Measurements from ENCODE around the gene AGXT. TPM values are rescaled to one million over a fixed set of nuclear protein-coding genes. Genes with fewer than 3 reads are reported as not detected.

The AGXT gene
- total RNA-seq, 1 donor from 2014 or later: not detected

DNA sequence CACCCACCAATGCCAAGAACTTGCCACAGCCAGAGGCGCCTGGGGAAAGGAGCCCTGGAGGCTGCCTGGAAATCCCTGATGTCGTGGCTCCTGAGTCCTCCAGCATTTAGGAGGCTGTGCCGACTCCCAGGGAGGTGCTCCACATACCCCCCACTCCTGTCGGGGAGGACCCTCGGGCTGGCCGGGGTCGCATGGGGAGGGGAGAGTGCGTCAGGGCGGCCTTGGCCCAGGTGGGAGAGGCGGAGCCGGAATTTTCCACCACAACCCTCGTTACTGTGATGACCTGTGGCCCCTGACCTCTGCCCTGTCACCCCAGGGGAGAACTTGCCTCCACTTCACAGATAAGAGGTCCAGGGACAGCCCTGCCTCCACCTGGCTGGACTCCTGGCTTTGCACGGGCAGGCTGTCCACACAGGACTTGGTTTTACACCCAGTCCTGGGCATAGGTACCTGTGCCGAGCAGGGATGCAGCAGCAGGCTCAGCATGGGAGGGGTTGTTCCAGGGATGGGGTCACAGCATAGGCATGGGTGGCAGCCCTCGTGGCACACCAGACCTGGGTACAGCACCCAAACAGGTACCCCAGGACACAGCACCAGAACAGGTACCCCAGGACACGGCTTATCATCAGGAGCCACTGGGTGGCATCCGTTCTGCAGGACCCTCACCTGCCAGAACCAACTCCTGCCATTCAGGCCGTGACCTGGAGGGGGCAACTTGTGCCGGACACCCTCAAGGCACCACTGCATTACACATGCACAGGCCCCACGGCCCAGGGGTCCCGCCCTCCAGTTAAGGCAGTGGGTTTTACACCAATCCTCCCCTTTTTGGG lies 12.3 kb upstream of the AGXT start:
- H3K27me3 ChIP-seq: no peaks in the 10 kb centered on the region
- no peaks in the 10 kb centered on the region for H3K9me3 ChIP-seq
- H3K36me3 ChIP-seq: no peaks in the 10 kb centered on the region
- H3K4me1 ChIP-seq: no peaks in the 10 kb centered on the region
- H3K27ac ChIP-seq: no peak overlapping the region
- TF ChIP-seq POLR2A (IDR thresholded peaks at IDR 0.05): no peak
- no peak for TF ChIP-seq POLR2AphosphoS5 (IDR thresholded peaks at IDR 0.05; ENCODE audit: insufficient read depth in 1 of 2, low read depth in 1 of 2)
- TF ChIP-seq, protein P1, sequence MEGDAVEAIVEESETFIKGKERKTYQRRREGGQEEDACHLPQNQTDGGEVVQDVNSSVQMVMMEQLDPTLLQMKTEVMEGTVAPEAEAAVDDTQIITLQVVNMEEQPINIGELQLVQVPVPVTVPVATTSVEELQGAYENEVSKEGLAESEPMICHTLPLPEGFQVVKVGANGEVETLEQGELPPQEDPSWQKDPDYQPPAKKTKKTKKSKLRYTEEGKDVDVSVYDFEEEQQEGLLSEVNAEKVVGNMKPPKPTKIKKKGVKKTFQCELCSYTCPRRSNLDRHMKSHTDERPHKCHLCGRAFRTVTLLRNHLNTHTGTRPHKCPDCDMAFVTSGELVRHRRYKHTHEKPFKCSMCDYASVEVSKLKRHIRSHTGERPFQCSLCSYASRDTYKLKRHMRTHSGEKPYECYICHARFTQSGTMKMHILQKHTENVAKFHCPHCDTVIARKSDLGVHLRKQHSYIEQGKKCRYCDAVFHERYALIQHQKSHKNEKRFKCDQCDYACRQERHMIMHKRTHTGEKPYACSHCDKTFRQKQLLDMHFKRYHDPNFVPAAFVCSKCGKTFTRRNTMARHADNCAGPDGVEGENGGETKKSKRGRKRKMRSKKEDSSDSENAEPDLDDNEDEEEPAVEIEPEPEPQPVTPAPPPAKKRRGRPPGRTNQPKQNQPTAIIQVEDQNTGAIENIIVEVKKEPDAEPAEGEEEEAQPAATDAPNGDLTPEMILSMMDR (IDR thresholded peaks at IDR 0.05): no peak
- intact Hi-C loops (cut with DNase I): no loop called here
- DNase-seq (ENCODE audit: extremely low spot score in 2 of 2): no peak
- H3K4me3 ChIP-seq: no peak overlapping the region

DNA sequence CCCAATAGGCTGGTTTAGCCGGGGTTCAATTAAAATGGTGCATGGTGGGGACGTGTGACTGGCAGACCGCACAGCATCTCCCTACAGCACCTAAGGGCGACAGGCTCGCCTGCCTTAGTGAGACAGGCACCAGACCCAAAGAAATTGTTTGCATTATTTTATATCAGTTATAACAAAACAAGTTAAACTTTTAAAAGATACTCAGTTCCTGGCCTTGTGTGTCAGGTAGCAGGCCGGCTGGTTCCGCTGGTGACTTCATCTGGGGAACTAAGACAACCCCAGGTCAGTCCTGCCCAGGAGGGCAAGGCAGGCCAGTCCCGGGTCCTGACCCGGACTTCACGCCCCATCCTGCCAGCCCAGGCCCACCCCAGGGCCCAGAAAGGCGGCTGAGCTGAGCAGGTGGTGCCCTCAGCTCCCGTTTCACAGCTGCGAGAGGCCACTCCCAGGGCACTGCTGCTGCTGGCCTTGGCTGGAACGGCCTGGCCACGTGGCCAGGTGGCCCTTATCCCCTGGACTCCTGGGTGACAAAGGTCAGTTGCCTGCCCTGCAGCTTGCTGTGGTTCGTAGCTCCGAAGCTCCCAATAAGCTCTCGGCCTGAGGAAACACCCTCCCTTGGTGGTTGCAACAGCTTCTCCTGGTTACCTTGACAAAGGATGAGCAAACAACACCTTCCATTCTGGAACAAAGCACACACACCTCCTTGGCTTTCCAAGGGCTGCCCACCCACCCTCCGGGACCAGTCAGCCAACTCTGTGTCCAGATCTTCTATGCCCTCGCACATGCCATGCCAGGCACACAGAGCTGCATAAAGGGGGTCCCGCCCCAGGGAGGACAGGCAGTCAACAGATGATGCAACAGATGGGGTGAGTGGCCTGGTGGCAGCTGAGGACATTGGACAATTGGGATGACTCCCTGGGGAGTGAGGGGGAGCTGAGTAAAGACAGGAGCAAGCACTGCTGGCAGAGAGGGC lies 11.3 kb upstream of the AGXT start:
- H3K4me3 ChIP-seq: no peak overlapping the region
- no peak for DNase-seq (ENCODE audit: extremely low spot score in 2 of 2)
- H3K9me3 ChIP-seq: no peaks in the 10 kb centered on the region
- no peaks in the 10 kb centered on the region for H3K4me1 ChIP-seq
- no peaks in the 10 kb centered on the region for H3K27me3 ChIP-seq
- H3K36me3 ChIP-seq: no peaks in the 10 kb centered on the region
- TF ChIP-seq POLR2A (IDR thresholded peaks at IDR 0.05) (no peak), POLR2AphosphoS5 (IDR thresholded peaks at IDR 0.05; ENCODE audit: insufficient read depth in 1 of 2, low read depth in 1 of 2) (no peak)
- TF ChIP-seq, protein P1 (IDR thresholded peaks at IDR 0.05): no peak
- no peak overlapping the region for H3K27ac ChIP-seq
- intact Hi-C loops (cut with DNase I): no loop called here

GRCh38 chr2:240858321-240858720 lies 10.3 kb upstream of the AGXT start:
- DNase-seq (ENCODE audit: extremely low spot score in 2 of 2): no peak

DNA sequence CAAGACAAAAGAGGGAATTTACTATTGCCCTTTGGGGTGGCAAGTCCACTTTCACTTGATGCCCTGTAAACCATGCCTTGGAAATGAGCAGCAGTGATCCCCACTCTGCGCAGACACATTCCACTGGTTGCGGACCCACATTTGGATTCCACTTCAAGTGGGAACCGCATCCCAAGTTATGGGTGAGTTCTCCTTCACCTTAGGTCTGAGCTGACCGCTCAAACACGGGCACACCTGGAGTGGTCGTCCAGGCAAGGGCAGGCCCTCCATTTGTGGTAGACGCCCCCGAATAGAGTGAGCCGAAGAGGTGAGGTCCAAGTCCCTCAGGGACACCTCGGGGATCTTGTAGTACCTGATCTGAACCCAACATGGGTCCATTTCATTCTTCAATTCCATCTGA lies 9.8 kb upstream of the AGXT start:
- Histone ChIP-seq H3K4me1 (no peaks in the 10 kb centered on the region), H3K4me3 (no peak overlapping the region), H3K9me3 (no peaks in the 10 kb centered on the region), H3K27ac (no peak overlapping the region), H3K27me3 (no peaks in the 10 kb centered on the region), H3K36me3 (no peaks in the 10 kb centered on the region)
- TF ChIP-seq POLR2AphosphoS5 (IDR thresholded peaks at IDR 0.05; ENCODE audit: insufficient read depth in 1 of 2, low read depth in 1 of 2) (no peak), POLR2A (IDR thresholded peaks at IDR 0.05) (no peak)
- TF ChIP-seq, protein P1 (IDR thresholded peaks at IDR 0.05): no peak
- intact Hi-C loops (cut with DNase I): no loop called here
- DNase-seq (ENCODE audit: extremely low spot score in 2 of 2): no peak

More at GRCh38 chr2:240858321-240858720, 10.3 kb upstream of the AGXT start:
- no peaks in the 10 kb centered on the region for H3K36me3 ChIP-seq
- no peak overlapping the region for H3K4me3 ChIP-seq
- no peaks in the 10 kb centered on the region for H3K9me3 ChIP-seq
- H3K27ac ChIP-seq: no peak overlapping the region
- H3K4me1 ChIP-seq: no peaks in the 10 kb centered on the region
- intact Hi-C loops (cut with DNase I): no loop called here
- H3K27me3 ChIP-seq: no peaks in the 10 kb centered on the region
- TF ChIP-seq POLR2AphosphoS5 (IDR thresholded peaks at IDR 0.05; ENCODE audit: insufficient read depth in 1 of 2, low read depth in 1 of 2) (no peak), POLR2A (IDR thresholded peaks at IDR 0.05) (no peak)
- TF ChIP-seq, protein P1 (IDR thresholded peaks at IDR 0.05): no peak

Measured in vagina (tissue), 2 donors.